ENCODE results near the gene PGAM2.
"Not testable (repeated sequence)": the region's sequence is repeated elsewhere in the genome, so short reads cannot be mapped to it uniquely, and the experiment has no call there.

DNA sequence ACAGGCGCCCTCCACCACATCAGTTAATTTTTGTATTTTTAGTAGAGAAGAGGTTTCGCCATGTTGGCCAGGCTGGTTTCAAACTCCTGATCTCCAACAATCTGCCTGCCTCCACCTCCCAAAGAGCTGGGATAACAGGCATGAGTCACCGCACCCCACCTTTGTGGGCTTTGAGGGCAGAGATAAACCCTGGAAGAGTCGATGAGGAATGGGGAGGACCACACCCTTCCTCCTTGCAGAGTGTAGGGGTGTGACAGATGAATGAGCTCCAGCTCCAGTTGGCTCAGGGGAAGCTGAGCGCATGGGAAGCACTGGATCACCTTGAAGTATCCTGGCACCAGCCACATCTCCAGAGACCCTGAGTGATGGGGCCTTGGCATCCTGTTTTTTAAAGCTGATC is 35.3 kb downstream of the PGAM2 start:
- TF ChIP-seq, protein P1, sequence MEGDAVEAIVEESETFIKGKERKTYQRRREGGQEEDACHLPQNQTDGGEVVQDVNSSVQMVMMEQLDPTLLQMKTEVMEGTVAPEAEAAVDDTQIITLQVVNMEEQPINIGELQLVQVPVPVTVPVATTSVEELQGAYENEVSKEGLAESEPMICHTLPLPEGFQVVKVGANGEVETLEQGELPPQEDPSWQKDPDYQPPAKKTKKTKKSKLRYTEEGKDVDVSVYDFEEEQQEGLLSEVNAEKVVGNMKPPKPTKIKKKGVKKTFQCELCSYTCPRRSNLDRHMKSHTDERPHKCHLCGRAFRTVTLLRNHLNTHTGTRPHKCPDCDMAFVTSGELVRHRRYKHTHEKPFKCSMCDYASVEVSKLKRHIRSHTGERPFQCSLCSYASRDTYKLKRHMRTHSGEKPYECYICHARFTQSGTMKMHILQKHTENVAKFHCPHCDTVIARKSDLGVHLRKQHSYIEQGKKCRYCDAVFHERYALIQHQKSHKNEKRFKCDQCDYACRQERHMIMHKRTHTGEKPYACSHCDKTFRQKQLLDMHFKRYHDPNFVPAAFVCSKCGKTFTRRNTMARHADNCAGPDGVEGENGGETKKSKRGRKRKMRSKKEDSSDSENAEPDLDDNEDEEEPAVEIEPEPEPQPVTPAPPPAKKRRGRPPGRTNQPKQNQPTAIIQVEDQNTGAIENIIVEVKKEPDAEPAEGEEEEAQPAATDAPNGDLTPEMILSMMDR (IDR thresholded peaks at IDR 0.05), result not testable (repeated sequence)
- TF ChIP-seq POLR2A (IDR thresholded peaks at IDR 0.05), result not testable (repeated sequence)
